NCI-H2171 (cell line): ENCODE results near the gene NAALADL2.
"Not testable (repeated sequence)": the region's sequence is repeated elsewhere in the genome, so short reads cannot be mapped to it uniquely, and the experiment has no call there.

ENCODE experiments used
- DNase-seq: peaks from one replicate; lab custom pipeline; 2025; lab: John Stamatoyannopoulos, UW

NAALADL2 gene

DNA sequence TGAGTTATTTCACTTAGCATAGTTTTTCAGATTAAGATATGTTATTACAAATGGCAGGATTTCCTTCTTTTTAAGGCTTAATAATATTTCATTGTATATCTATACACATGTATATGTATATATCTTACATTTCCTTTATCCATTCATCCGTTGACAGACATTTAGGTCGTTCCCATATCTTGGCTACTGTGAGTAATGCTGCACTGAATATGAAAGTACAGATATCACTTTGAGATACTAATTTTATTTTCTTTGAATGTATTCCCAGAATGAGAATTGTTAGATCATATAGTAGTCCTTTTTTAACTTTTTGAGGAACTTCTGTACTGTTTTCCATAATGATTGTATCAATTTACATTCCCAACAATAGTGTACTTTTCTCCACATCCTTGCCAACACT lies 270.4 kb downstream of the NAALADL2 start:
- DNase-seq: no peak

DNA sequence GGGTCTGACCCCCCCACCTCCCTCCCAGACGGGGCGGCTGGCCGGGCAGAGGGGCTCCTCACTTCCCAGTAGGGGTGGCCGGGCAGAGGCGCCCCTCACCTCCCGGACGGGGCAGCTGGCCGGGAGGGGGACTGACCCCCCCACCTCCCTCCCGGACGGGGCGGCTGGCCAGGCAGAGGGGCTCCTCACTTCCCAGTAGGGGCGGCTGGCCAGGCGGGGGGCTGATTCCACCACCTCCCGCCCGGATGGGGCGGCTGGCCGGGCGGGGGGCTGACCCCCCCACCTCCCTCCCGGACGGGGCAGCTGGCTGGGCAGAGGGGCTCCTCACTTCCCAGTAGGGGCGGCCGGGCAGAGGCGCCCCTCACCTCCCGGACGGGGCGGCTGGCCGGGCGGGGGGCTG lies 272.7 kb downstream of the NAALADL2 start:
- not testable (repeated sequence) for DNase-seq

DNA sequence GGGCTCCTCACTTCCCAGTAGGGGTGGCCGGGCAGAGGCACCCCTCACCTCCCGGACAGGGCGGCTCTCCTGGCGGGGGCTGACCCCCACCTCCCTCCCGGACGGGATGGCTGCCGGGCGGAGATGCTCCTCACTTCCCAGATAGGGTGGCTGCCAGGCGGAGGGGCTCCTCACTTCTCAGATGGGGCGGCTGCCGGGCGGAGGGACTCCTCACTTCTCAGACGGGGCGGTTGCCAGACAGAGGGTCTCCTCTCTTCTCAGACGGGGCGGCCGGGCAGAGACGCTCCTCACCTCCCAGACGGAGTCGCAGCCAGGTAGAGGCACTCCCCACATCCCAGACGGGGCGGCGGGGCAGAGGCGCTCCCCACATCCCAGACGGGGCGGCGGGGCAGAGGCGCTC lies 273.6 kb downstream of the NAALADL2 start:
- DNase-seq: not testable (repeated sequence)

DNA sequence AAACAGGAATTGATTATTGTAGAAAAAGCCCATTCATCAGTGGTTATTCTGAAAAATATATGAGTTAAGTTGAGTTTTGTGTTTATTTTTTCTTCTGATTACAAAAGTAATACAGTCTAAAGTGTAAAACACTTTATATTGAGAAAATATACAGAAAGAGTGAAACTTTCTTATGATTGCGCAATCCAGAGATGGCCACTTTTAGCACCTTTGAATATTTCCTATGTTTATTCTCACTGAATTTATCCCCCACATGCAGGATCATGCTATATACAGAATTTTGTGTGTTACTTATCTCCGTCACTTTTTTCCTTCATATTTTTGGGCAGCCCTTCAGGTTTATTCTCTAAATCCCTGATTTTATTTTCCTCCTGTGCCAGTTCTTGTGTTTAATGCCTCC lies 285.2 kb downstream of the NAALADL2 start:
- no peak for DNase-seq

DNA sequence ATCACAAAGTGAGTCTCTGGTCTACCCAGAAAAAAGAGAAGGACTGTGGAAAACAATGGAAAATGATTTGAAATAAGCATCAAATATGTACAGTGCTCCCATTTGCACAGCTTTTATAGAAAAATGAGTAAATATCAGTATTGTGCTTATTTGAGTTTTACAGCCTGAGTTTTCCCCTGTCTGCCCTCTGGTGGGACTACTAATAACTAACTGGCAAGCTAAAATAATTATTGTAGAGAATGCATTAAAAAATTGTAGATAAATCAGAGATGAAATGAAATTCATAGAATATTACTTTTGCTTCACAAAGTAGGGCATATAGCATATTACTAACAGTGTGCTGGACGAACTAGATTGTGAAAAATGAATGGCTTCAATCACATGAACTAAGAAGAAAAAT lies 287.1 kb downstream of the NAALADL2 start:
- no peak for DNase-seq

DNA sequence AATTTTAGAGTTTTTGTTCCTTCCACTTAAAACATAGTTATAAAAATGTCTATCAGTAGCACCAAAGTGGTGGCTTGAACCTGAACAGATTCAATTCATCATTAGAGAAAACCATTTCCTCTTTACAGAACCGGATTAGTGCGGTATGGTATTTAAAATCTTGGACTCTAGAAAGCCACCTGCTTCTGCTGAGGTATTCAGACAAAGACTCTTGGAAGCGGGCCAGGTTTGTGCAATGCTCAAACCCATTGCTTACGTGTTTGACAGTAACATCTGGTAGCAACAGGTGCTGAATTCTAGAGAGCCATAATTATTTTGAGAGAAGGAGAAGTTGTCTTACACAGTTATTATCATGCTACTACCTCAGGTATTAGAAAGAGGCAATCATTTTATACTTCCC lies 290.5 kb downstream of the NAALADL2 start:
- DNase-seq: peak; percentile 97

DNA sequence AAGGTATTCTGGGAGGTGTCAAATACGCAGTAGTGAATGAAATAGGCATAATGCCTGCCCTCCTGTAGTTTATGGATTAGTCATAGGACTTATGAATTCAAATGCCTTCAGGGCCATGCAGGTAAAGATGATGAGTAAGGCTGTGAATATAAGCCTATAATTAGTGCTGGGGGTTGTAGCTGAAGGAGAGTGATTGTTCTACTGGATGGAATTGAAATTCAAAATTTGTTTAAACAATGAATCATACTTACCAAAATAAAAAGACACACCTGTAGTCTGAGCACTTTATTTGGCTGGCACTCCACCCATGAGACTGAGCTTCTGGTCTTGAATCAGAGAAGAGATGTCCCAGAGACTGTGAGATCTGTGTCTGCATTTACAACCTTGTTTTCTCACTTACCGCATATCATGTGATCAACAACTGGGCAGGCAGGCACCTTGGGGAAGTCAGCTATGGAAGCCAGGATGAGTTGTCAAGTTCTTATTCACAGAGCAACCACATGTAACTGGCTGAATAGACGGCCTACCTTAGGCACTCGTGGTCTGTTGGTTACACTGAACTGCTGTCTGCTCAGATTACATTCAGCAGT lies 291.8 kb downstream of the NAALADL2 start:
- DNase-seq: no peak

DNA sequence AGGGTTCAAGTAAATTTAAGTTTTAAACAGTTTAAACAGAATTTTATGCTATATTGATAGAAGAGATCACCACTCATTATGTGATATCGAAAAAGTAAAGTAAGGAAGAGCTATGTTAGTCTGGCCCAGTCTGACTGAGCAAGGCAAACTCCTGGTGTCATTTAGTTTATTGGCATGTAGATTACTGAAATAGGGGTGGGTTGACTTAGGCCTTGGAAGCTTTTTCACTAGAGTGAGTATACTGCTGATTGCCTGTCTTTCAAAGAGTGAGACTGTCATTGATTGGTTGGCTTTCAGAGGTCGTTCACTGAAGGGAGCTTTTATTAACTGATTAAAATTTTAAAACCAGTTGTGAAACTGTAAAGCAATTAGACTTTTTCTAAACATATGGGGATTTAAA lies 294.5 kb downstream of the NAALADL2 start:
- no peak for DNase-seq

DNA sequence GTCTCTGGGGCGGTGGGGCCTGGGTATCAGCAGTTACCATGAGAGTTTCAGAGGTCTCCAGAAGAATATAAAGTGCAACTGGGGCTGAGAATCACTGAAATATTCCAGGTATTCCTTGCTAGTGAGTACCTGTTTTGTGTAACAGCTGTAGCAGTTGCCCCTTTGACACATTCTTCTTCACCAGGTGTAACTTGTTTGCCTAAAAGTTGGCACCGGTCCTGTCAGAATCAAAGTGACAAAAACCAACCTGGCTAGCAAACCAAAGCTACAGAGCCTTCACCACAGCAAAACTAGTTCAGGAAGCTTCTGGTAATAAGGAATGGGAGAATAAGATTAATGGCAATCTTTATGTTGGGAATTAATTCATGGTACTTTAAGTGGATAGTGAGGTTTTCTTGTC lies 296.0 kb downstream of the NAALADL2 start:
- no peak for DNase-seq

DNA sequence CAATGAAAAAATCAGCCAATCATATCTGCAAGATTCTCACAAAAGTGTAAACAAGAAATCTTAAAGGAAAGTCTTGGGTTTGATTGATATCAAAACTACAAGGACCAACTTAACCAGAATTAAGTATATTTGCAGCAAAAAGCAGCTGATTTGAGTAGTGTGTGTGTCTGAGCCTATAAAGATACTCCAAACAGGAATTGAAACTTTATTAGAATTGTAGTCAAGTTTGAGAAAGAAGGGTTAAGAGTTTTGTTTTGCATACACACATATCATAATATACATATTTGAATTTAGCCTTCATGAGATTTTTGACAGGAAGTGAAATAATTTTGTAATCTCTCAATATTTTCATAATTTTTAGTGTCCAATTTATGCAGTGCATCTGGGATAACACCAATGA lies 300.1 kb downstream of the NAALADL2 start:
- DNase-seq: no peak

DNA sequence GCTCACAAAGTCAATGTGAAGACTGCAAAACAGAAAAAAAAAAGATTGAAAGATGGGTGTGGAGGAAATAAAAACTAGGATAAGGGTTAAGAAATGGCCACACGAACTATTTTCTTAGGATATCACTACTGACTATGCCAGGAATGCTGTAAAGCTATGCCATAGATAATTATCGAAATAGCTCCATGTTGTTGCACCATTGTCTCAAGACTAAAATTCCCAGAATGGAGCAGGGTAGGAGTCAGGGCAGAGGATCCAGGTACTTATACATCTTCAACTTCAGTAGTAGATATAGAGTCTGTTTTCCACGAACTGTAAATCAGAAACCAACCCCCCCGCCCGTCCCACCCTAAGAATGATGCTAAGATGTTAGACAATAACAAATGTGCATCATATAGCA lies 302.2 kb downstream of the NAALADL2 start:
- no peak for DNase-seq

DNA sequence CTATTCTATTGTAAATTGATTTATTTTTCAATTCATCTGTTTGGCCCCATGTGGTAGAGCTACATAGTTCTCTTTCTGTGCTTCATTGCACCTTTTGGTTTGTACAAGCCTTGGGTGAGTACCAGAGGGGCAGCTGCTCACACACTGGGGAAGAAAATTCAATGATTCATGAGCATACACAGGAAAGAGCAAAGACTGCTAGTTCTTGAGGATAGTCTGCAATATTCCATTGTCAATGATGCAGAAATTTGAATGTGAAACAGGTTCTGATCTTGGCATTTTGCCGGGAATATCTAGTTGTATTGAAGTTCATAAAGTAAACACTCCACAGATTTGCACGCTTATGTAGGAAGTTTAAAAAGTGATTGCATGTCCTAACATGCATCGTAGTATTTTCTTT lies 304.6 kb downstream of the NAALADL2 start:
- peak; percentile 17 for DNase-seq

DNA sequence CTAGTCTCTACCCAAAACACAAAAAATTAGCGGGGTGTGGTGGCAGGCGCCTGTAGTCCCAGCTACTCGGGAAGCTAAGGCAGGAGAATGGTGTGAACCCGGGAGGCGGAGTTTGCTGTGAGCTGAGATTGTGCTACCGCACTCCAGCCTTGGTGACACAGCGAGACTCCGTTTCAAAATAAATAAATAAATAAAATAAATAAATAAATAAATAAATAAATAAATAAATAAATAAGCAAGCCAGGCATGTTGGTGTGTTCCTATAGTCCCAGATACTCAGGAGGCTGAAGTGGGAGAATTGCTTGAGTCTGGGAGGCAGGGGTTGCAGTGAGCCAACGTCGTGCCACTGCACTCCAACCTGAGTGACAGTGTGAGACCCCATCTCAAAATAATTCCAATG lies 314.0 kb downstream of the NAALADL2 start:
- DNase-seq: not testable (repeated sequence)

DNA sequence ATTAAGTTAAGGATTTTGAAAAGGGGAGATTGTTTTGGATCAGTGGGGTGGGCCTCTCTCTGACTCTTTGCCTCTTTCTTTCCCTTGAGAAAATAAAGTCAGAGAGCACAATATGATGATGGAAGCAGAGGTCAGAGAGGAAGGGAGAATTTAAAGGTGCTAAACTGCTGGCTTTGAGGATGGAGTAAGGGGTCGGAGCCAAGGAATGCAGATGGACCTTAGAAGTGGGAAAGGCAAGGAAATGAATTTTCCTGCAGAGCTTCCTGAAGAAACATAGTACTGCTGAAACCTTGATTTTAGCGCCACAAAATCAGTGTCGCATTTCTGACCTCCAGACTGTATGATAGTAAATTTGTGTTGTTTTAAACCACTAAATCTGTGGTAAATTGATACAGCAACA lies 317.4 kb downstream of the NAALADL2 start:
- DNase-seq: no peak

DNA sequence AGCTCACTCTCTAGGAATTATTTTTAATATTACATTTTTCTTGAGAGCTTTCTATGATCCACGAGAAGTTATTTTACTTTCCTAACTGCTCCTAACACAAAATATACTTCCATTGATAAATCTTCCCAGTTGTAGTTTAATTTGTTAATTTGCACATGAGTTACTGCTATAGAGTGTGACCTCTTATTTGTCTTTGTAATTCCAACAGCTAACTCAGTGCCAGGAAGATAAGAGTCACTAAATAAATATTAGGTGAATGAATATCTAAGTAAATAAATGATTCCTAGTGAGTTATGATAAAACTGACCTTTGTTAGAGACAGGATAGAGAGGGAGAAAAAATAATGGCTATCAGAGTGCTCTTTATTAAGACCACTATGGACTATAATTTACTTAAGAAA lies 319.9 kb downstream of the NAALADL2 start:
- DNase-seq: no peak

DNA sequence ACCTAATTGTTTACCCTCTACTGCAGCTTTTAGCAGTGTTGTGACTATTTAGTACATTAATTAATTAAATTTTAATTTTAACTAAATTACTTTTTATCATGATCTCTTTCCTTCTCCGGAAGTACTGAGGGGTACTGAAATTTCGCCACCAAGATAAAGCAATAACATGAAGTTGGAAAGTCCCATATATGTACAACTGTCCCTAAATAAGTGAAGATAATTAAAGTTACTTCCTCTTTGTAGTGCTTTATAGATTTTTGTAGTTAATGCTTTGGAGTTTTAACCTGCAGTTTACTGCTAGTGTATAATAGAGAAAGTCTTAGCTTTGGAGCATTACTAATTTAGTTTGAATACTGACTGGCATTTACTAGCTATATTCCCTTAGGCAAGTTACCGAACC lies 325.3 kb downstream of the NAALADL2 start:
- DNase-seq: no peak

DNA sequence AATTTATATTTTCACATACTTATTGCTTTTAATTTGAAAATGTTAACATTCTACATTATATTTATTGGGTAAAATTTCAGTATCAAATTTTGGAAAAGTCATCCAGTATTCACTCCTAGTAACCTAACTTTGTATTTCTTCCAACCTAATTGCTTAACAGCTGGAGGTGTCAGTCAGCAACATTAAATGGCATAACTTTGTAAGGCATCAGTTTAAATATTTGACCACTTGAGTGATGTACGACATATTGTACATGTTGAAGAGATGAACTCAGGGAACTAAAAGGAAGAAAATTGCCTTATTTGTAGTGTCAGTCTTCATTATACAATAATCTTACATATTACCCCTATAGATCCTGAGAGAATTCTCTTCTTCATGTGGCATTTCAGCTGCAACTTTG lies 326.8 kb downstream of the NAALADL2 start:
- DNase-seq: no peak

DNA sequence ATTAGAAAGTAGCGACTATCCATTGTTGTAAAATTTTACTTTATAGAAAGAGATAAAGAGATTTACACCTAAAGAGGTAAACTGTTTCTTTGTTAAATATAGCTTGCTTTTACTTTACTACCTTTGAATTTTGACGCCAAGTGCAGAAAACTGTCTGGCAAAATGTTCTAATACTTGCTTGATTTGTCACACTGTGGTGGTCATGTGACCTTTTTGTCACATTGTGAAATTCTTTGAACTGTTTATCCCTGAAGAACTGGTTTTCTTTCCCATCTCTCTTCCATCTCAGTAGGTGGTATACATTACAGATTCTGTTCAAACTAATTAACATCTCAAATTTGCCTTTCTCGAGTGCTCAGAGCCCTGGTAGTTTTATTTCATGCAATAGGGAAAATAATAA lies 327.4 kb downstream of the NAALADL2 start:
- no peak for DNase-seq

DNA sequence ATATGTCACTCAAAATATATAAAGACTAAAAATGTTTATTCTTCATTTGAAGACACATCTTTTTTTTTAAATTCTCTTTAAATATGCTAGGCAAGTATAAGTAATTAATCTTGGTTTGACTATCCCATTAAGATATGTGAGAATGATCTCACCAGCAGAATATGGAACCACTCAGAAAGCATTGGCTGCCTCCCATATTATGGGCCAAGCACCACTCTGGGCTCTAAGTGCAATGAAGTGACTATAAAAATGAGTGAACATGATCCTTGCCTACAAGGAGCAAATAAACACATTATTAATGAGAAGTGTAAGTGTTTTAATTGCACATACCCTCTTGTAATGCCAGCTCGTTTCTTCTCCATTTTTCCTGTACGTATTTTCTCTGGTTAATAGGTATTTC lies 328.5 kb downstream of the NAALADL2 start:
- no peak for DNase-seq

DNA sequence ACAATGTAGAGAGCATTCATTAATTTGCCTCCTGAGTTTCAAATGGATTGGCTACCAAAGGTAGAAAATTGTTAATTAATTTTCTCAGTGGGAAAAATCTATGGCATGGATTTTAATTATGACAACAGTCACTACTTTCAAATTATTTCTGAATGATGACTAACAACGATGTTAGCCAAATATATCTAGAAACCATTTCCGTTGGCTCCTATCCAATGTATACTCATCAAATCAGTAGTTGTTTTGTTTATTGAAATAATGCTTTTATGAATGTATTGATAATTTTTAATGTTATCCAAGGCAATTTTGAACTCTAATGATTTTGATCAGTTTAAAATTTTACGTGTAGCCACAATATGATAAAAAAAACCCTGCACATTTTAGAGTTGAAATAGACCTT lies 333.4 kb downstream of the NAALADL2 start:
- DNase-seq: no peak

DNA sequence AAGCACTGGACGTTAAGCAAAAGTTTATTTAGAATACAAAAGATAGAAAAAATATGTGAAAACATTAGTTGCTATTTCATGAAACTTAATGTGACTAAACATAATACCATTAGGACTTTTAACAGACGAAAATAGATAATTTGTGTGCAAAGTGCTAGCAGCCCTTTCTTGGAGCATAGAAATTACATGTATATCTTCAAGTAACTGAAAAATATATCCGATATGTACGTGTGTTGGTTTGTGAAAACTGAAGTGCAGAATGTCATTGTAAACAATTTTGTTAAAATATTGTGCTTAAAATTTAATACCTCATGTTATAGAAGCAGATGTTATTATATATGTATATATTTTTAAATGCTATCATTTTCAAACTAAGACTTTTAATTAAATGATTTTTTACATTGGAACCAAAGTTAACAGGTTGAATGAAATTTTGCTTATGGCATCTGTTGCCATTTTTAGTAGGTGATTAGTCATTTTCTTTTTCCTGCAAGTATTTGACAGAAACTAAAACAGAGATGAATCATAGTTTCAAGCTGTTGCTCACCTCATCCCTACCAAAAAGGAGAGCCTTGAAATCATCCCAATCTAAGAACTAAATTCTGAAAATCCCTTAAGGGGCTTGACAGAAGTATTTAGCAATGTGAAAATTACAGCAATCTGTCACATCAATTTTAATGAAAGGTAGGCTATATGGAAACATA lies 334.8 kb downstream of the NAALADL2 start:
- DNase-seq: no peak

DNA sequence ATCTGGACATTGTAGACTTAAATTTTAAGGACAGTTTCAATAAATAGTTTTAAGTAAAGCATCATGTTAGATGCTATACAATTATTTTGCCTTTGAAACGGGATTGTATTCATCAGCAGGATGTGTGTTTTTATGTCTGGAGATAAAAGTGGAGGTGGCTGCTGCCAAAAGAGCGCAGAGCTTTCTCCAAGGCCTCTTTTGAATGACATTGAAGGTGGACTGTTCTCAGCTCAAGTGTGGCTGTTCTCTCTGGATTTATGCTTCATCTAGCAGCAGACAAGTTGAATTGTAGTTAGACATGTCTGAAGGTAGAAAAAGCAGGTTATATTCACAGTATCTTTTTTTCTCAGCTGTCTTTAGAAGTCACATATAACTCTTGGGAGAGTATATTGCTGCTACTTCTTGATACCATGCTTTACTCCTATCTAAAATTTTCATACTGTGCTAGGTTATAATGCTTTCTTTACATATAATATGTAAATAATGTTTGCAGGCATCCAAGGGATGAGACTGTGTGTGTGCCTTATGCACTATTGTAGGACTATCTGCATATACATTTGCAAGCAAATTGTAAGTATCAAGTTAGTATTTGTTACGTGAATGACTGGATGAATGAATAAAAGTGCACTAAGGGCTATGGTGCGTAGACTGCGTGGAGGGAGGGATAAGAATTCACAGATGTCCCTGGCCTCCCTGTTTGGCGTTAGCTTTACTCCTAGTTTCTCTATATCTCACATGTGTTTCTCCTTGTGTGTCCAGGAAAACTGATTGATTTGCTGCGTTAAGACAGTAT lies 340.1 kb downstream of the NAALADL2 start:
- DNase-seq: no peak

DNA sequence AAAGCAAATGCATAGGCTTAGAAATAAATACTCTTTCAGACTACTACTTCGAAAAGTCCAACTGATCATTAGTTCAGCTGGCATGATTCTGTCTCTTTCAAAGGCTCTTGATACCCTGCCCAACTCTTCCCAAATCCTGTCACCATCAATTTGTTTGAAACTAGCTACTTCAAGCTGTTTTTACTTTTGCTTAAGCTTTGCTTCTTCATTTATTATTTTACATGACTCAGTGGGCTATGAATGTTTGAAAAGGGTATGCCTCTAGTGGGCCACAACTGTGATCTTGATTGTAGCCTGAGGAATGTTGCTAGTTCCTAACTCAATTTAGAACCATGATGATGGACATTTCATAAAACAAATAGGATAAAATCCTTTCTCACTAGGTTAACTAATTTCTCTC lies 340.8 kb downstream of the NAALADL2 start:
- no peak for DNase-seq
